HCT116 (cell line): ENCODE data around the gene FER.

Source experiments
- ELF1 ChIP-seq: IDR thresholded peaks from 2 replicates; pipeline ENCODE4 v1.6.1; 2012; ENCODE audit warnings: low read depth, borderline replicate concordance
- EZH2 ChIP-seq: fragments of 200-600 bp; sonication (generic); IDR thresholded peaks from 2 replicates; pipeline ENCODE4 v1.6.1; 2017; ENCODE audit warnings: antibody characterized with exemption, mixed run types
- EZH2phosphoT487 ChIP-seq: fragments of 200-600 bp; IDR thresholded peaks from 2 replicates; pipeline ENCODE4 v1.6.1; 2018; ENCODE audit warnings: antibody characterized with exemption, borderline replicate concordance
- JUND ChIP-seq: IDR thresholded peaks from 2 replicates; pipeline ENCODE4 v1.6.1; 2012
- POLR2A ChIP-seq: IDR thresholded peaks from 2 replicates; pipeline ENCODE4 v1.7.0; 2011; ENCODE audit warnings: borderline replicate concordance; ENCODE audit not compliant: insufficient read depth, insufficient read length; ENCODE audit errors: extremely low read depth
- RAD21 ChIP-seq: IDR thresholded peaks from 2 replicates; pipeline ENCODE4 v1.6.1; 2012; ENCODE audit warnings: low read depth, mild to moderate bottlenecking
- SIN3A ChIP-seq: IDR thresholded peaks from 2 replicates; pipeline ENCODE4 v1.6.1; 2012; ENCODE audit warnings: low read depth
- SP1 ChIP-seq: IDR thresholded peaks from 2 replicates; pipeline ENCODE4 v1.6.1; 2012; ENCODE audit warnings: low read depth
- SRF ChIP-seq: IDR thresholded peaks from 2 replicates; pipeline ENCODE4 v1.6.1; 2012; ENCODE audit warnings: low read depth
- YY1 ChIP-seq: IDR thresholded peaks from 2 replicates; pipeline ENCODE4 v1.6.1; 2011; ENCODE audit warnings: low read length, low read depth, moderate library complexity, mild to moderate bottlenecking; ENCODE audit not compliant: insufficient replicate concordance; ENCODE audit errors: extremely low read depth
- TF ChIP-seq, protein P1 (sequence below), 3 experiments: fragments of 200-600 bp in 1 of 3; sonication (generic) in 1 of 3; IDR thresholded peaks in 2 of 3; conservative IDR thresholded peaks in 1 of 3; 2 replicates each; pipeline ENCODE4 v1.5.1; 2012 to 2017; ENCODE audit warnings: low read depth in 2 of 3, low read length in 2 of 3, antibody characterized with exemption in 1 of 3, borderline replicate concordance in 1 of 3, control low read depth in 1 of 3, mild to moderate bottlenecking in 1 of 3, mixed read lengths in 1 of 3, mixed run types in 1 of 3, moderate library complexity in 1 of 3; ENCODE audit not compliant: insufficient read depth in 1 of 3
- TF ChIP-seq, protein P2 (sequence below): IDR thresholded peaks from 2 replicates; pipeline ENCODE4 v1.6.1; 2012
- TF ChIP-seq, protein P3 (sequence below): IDR thresholded peaks from 2 replicates; pipeline ENCODE4 v1.6.1; 2012; ENCODE audit warnings: low read depth

DNA sequence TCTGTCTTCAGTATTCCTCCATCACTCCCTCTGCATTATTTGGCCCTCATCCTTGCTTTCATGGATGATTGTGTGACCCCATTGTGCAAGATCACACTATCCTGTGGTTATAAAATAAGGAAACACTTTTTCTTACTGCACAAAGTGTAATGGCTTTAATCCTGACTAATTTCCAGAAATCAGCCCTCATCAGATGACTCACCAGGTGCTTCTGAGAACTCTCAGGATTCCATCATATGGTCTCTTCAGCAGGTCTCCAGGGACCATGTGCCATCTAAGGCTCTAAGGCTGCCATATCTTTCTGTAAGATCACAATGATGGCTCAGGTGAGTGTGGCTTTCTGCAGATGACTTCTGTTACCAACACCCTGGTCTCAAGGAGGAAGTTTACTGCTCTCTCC is 27.3 kb upstream of the FER start:
- TF ChIP-seq SIN3A (no peak), SP1 (no peak), EZH2 (no peak), POLR2A (no peak), YY1 (no peak), EZH2phosphoT487 (no peak), JUND (no peak), ELF1 (no peak), SRF (no peak), RAD21 (no peak)
- TF ChIP-seq, protein P1, sequence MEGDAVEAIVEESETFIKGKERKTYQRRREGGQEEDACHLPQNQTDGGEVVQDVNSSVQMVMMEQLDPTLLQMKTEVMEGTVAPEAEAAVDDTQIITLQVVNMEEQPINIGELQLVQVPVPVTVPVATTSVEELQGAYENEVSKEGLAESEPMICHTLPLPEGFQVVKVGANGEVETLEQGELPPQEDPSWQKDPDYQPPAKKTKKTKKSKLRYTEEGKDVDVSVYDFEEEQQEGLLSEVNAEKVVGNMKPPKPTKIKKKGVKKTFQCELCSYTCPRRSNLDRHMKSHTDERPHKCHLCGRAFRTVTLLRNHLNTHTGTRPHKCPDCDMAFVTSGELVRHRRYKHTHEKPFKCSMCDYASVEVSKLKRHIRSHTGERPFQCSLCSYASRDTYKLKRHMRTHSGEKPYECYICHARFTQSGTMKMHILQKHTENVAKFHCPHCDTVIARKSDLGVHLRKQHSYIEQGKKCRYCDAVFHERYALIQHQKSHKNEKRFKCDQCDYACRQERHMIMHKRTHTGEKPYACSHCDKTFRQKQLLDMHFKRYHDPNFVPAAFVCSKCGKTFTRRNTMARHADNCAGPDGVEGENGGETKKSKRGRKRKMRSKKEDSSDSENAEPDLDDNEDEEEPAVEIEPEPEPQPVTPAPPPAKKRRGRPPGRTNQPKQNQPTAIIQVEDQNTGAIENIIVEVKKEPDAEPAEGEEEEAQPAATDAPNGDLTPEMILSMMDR (IDR thresholded peaks at IDR 0.05 in 2 of 3, conservative IDR thresholded peaks at IDR 0.05 in 1 of 3; ENCODE audit: borderline replicate concordance in 1 of 3, insufficient read depth in 1 of 3, low read depth in 2 of 3, low read length in 2 of 3): no peak
- TF ChIP-seq, protein P2, sequence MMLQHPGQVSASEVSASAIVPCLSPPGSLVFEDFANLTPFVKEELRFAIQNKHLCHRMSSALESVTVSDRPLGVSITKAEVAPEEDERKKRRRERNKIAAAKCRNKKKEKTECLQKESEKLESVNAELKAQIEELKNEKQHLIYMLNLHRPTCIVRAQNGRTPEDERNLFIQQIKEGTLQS: no peak
- TF ChIP-seq, protein P3, sequence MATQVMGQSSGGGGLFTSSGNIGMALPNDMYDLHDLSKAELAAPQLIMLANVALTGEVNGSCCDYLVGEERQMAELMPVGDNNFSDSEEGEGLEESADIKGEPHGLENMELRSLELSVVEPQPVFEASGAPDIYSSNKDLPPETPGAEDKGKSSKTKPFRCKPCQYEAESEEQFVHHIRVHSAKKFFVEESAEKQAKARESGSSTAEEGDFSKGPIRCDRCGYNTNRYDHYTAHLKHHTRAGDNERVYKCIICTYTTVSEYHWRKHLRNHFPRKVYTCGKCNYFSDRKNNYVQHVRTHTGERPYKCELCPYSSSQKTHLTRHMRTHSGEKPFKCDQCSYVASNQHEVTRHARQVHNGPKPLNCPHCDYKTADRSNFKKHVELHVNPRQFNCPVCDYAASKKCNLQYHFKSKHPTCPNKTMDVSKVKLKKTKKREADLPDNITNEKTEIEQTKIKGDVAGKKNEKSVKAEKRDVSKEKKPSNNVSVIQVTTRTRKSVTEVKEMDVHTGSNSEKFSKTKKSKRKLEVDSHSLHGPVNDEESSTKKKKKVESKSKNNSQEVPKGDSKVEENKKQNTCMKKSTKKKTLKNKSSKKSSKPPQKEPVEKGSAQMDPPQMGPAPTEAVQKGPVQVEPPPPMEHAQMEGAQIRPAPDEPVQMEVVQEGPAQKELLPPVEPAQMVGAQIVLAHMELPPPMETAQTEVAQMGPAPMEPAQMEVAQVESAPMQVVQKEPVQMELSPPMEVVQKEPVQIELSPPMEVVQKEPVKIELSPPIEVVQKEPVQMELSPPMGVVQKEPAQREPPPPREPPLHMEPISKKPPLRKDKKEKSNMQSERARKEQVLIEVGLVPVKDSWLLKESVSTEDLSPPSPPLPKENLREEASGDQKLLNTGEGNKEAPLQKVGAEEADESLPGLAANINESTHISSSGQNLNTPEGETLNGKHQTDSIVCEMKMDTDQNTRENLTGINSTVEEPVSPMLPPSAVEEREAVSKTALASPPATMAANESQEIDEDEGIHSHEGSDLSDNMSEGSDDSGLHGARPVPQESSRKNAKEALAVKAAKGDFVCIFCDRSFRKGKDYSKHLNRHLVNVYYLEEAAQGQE: no peak
